ENCODE results near the gene MED29.
"Not testable (repeated sequence)": the region's sequence is repeated elsewhere in the genome, so short reads cannot be mapped to it uniquely, and the experiment has no call there.

The MED29 gene

DNA sequence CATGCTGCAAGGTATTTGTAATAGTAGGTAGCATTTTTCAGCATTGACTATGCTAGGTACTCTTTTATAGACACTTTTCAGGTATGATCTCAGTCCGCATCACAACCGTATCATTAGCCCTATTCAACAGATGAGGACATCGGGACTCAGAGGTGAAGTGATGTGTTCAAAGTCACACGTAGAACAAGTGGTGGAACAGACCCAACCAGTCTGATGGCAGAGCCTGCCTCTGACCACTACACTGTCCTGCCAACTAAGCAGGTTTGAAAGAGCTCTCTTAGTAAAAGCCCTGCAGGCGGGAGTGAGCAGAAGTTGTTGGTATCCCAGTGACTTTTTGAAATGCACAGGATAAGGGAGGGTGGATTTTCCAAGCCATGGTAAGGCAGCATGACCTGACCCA is 20.4 kb upstream of the MED29 start:
- no peak for DNase-seq (ENCODE audit: low spot score)

DNA sequence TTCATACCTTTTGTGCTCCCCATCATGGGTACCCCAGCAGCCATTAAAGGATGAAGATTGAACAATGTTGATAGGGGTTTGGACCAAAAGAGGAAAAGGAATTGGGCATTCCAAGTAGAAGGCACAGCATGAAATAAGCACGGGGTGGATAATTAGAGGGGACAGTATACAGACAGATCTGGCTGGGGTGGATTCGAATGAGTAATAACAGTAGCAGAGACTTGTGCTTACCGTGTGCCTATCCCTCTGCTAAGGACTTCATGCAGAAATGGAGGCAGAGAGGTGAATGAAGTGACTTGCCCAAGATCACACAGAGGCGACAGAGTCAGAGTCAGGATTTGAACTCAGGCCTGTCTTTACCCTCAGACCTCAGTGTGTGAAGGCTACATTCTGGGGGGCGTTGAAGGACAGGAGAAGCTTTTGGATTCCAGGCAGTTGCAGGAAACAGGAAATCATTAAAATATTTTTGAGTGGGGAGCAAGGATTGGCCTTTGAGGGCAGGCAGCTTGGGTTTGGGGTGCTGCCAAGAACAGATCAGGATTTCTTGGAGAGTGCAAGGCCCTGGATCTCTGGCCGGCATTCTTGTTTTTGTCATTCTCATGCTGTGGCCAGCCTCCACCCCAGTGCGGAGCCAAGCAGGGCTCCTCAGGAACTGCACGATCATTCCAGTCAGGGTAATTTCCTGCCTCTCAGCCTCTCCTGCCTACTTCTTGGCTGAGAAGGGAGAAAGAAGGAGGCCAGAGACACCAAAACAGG is 19.0 kb upstream of the MED29 start:
- DNase-seq (ENCODE audit: low spot score) = no peak

DNA sequence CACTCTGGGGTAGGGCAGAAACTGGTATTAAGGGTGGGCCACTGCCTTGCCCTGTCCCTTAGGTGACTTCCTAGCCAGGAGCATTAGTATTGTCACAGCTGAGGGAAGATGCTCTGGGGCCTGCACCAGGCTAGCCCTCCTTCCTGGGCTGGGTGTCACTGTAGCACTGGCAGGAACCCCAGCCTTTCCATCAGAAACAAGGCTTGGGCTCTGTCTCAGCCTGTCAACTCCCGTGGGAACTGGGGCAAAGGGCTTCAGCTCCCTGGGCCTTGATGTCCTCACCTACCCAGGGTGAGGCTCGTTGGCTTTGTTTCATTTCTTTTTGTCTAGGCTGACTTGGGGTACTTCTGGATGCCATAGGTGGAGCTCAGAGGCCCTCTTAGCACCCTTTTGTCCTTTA is 18.2 kb upstream of the MED29 start:
- no peak for DNase-seq (ENCODE audit: low spot score)

DNA sequence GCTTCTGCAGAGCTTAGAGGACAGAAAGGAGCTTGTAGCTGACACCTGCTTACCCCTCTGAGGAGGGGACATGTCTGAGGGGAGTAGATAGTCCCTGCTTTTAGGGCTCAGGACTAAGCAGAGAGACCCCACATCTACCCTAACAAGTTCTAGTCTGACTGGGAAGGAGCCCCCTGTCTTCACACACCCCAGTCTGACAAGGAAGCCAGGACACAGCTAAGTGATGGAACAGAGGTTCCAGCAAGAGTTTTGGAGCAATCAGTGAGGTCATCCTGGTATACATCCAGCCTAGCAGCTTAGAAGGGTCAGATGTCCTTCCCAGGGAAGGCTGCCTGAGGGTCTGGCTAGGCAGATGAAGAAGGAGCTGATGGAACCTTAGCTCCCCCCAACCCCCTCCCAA is 15.2 kb upstream of the MED29 start:
- no peak for DNase-seq (ENCODE audit: low spot score)

DNA sequence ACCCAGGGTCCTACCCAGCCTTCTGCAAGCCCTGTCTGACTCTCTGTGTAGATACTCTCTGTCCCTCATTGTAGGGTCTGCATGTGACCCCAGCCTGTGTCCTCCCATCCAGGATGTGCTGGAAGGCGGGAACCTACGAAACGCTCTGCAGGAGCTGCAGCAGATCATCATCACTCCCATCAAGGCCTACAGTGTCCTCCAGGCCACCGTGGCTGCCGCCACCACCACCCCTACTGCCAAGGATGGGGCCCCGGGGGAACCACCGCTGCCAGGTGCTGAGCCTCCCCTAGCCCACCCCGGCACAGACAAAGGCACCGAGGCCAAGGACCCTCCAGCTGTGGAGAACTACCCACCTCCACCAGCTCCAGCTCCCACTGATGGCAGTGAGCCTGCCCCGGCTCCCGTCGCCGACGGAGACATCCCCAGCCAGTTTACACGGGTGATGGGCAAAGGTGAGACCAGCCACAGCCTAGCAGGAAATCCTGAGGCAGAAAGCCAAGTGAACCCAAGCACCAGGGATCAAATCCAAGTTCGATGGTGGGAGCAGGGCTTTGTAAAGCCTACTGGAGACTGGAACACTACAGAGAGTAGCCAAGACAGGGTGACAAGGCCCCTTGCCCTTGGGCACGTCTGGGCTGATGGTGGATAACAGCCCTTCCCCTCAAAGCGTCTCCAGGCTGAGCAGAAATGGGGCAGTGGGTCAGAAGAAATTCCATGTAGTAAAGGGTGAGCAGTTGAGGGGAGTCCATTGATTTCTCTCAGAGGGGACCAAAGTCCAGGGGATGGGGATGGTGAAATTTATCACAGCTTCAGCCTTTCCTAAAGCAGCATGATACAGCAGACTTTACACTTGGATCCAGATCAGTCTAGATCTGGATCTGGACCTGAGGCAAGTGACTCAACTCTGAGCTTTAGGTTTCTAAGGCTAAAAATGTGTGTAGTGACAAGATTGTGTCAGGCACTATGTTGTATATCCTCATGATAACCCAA is 13.5 kb upstream of the MED29 start:
- no peak for DNase-seq (ENCODE audit: low spot score)

DNA sequence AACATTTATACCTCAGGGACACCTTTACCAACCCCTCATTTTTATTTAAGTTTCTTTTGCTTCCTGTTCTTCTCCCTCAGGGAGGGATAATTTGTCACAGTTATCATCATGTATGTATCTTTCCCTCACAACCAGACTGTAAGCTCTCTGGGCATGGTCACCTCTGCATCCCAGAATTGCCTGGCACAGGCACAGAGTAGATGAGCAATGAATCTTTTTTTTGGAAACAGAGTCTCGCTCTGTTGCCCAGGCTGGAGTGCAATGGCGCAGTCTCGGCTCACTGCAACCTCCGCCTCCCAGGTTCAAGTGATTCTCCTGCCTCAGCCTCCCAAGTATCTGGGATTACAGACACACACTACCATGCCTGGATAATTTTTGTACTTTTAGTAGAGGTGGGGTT is 11.8 kb upstream of the MED29 start:
- not testable (repeated sequence) for DNase-seq (ENCODE audit: low spot score)

DNA sequence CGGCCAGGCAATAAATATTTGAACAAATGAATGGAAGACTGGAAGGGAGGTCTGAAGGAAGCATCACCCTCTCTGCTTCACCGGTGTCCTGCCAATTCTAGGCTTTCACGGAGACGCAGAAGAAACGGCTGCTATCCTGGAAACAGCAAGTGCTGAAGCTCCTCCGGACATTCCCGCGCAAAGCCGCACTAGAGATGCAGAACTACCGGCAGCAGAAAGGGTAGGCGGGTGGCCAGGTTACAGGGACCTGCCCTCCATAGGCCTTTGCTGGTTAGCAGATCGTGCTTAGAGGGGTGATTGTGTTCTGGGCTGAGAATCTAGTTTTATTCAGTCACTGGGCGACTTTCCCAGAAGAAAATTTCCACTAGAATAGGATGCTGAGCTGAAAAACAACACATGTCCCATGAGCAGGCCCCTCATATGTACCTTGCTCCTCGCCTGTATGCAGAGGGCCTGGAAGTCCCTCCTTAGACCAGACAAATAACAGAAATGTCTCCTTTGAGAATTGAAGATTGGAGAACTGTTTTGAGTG is 11.2 kb upstream of the MED29 start:
- no peak for DNase-seq (ENCODE audit: low spot score)

DNA sequence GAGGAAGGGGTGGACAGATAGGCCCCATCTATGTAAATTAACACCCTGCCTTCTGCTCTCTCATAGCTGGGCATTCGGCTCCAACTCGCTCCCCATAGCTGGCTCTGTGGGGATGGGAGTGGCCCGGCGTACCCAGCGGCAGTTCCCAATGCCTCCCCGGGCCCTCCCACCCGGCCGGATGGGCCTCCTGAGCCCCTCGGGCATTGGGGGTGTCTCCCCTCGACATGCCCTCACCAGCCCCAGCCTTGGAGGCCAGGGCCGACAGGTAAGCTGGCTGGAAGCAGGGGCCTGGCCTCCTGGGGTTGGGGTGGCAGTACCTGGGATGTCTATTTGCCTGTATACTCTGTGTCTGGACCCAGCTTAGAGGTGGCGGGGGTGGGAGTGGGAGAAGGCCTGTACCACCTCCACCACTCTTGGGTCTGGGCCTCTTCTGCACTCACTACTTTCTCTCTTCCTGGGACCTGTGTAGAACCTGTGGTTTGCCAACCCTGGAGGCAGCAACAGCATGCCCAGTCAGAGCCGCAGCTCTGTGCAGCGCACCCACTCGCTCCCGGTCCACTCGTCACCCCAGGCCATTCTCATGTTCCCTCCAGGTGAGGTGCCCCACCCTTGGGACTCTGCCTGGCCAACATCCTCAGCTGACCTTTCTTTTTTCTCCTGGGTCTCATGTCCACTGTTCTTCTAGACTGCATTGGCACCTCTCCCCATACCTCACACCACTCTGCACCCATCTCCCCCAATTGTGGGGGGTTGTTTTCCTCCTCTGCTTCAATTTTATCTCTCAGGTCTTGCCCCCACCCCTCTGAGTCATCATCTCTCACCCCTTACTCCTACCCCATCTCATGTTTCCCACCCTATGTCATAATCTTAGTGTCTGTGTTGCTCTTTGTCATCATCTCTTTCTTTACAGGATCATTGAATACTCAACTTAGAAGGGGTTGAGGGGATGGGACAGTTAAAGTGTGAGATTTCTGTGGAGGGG is 10.4 kb upstream of the MED29 start:
- no peak for DNase-seq (ENCODE audit: low spot score)

DNA sequence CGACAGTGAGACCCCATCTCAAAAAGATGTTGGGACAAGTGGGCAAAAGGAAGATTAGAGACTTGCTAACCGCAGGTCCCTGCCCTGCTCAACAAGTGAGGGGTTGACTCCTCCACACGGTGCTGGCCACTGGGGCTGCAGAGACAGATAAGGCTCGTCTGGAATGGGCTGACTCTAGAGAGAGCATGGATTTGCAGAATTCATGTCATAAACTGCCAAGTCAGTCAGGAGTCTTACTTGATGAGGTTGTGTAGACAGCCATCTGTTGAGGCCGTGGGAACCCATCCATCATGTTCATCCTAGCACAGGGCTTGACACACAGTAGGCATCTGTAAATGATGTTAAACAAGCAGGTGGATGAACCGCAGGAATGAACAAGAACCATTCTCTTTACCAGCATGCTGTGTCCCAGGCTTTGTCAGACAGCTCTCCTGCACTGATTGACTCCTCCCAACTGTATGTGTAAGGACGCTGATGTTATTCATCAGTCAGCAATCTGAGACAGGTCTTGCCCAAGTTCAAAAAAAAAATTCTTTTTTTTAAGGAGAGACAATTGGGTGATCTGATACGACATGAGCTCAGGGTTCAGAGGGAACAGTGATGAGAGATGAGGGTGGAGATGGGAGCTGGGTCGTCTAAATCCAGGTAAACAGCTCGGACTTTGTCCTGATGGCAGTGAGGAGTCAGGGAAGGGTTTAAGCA is 9.1 kb upstream of the MED29 start:
- no peak for DNase-seq (ENCODE audit: low spot score)

DNA sequence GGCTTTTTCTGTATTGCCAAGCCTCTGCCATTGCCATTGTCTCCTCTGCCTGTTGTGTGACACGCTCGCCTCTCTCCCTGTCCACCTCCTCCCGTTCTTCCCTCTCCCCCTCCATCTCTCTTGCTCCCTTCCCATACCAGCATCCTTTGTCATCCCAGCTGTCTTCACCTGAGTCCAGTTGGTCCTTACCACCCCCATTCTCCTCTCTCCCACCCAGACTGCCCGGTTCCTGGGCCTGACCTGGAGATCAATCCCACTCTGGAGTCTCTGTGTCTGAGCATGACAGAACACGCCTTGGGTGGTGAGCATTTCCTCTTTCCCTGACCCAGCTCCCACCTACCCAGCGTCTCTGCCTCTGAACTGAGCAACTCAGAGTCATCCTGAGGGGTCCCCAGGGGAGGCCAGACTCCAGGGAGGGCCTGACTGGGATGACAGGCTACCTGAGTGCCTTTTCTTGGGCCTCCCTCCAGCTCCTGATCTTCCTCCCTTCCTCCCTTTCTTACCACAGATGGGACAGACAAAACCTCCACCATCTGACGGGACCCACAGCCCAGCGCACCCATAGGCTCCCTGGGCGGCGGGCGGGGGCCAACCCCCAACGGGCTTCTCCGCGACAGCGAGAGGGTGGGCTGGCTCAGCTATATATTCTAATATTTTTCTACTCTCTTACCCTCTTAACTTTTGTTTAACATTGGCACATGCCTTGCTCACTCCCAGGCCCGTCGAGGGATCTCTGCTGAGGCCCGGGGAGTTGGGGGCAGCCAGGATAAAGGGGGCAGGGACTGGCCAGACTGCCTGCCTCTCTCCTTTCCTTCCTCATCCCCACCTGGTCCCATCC is 8.0 kb upstream of the MED29 start:
- DNase-seq (ENCODE audit: low spot score) = no peak

DNA sequence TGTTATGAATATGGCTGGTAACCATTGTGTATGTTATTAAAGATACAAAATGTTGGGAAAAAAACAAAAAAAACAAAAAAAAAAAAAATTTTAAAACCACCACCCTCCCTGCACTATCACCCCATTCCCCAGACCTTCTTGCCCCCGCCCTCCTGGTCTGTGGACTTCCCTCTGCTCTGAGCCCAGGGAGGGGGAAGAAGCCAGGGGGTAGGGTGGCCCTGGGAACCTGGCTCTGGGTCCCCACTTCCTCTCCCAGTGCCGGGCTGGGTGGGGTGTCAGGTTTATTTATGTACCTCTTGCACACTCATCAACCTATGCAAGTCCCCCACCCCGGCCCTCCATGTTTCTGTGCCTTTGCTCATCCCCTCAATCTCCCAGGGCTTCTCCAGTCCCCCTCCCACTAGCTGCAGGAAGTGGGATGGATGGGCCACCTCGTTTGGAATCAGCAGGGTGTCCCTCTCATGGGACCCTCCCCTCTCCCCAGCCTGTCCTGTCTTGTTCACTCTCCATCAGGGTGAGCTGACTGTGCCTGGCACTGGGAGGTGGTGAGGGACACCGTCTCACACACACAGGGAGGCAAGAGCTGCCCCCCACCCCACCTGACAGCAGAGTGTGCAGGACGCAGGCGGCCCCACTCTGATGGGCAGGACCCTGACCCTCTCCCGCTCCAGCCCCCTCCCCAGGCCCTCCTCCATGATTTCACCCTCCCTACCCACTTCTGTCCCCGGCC is 6.2 kb upstream of the MED29 start:
- DNase-seq (ENCODE audit: low spot score) = no peak

DNA sequence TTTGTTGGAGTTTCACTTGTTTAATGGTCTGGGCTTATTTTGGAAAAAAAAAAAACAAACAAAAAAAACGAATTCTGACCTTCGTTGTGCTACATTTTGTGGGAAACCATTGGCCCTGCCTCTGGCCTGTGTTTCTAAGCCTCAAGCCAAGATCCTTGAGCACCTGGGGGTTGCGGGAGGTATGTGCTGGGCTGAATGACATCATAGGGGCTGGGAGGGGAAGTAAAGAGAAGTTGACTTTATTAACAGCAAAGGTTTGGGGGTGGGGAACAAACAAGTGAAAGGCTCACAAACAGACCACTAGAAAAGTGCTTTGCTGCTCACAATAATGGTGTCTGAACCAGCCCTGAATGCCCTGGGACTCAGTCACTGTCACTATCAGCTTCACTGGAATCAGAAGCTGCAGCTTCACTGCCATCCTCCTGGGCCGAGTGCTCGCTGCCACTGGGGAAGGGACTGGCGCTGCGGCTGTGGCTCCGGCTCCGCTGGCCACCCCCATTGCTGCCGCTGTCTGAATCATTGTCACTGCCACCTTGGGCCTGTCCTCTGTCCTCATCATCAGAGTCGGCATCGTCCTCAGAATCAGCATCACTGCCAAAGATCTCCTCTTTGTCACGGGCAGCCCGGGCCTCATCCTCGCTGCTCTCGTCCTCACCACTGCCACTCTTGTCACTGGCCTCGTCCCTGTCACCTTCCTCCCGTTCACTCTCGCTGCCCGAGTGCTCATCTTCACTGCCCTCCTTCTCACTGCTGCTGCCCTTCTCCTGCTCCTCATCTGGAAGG is 5.4 kb upstream of the MED29 start:
- DNase-seq (ENCODE audit: low spot score) = no peak

DNA sequence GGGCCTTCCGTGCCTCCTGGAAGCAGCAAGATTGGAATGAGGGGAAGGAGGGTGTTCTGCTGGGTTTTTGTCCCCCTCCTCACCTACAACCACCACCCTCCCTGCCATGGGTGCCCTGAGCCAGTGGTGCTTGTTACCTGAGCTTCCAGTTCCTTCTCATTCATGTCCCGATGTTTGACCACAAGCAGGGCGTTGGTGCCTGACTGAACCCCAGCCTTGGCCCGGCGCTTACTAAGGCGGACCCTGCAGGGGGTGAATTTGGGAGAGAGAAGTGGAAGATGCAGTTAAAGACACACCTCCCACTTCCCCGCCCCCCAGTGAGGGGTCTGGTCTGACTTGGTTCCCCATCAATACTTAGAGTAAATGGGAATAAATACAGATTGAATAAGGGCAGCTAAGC is 4.6 kb upstream of the MED29 start:
- DNase-seq (ENCODE audit: low spot score) = no peak

DNA sequence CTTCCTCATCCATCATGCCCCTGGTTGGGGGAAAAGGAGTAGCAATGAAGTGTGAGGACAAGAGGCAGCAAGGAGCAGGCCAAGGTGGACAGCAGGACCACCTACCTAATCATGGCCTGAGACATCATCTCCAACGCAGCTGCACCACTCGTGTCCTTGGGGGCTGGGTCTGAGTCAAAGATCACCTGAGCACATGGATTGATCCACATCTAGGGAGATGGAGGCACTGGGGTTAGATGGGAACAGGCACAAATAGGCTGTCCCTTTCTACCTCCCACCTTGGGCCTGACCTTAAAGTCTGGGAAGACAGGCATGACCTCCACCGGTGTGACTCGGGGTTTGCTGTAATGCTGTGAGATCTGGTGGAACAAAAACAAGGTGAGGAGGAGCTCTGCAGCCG is 2.5 kb upstream of the MED29 start:
- no peak for DNase-seq (ENCODE audit: low spot score)

DNA sequence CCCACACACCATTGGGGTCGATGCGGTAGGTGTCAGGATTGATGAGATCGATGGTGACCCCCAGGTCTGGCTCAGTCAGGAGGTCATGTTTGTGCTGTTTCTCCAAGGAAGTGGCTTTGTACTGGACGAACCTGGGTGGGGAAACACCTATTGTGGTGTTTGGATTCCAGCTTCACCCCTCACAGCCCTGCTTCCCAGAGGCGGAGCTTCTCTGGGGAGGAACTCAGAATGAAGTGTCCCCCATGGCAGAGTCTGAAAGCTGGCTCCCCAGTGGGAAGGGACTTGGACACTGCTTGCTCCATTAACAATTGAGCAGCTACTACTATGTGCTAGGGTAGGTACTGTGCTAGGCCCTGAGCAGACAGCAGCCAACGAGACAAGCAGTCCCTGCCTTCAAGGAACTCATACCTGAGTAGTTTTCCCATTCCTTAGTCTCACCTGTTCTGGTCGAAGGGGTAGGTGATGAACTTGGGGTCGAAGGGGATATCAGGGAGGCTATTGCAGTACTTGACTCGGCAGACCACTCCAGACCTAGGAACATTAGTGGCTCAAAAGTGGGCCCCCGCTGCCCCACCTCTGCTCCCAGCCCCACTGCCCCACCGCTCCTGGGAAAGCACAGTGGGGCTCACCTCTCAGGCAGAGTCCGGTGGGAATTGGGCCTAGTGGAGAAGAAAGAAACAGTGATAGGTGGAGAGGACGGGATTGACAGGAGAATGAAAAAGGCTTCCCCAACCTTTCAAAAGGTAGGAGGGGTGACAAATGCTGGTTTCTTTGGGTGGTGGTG is 1.4 kb upstream of the MED29 start:
- no peak for DNase-seq (ENCODE audit: low spot score)

DNA sequence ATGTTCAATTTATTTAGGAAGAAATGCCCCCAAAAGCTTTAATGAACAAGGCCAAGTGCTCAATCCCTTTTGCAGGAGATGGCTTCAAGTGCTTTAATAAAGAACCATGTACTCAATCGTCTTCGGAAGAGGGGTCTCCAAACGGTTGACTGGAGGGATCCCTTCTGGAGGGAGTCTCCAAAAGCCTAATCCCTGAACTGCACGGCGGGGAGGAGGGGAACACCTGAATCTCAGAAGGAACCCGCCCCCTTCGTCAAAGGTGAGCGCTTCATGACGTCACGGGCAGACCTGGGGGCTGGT is 777 bp upstream of the MED29 start:
- DNase-seq (ENCODE audit: low spot score) = no peak

All from SK-N-DZ (cell line).